Tibial nerve (tissue), 4 donors: ENCODE data around the gene SDCCAG8.

Experiments used
- CTCF ChIP-seq, 5 experiments: fragments of 200-600 bp in 3 of 5; fragments of 450-650 bp in 2 of 5; sonication (generic) in 3 of 5; IDR thresholded peaks; one replicate each; pipeline ENCODE4 v1.5.1; 2016 to 2019; ENCODE audit warnings: antibody characterized with exemption in 5 of 5, mild to moderate bottlenecking in 3 of 5, moderate library complexity in 2 of 5
- EP300 ChIP-seq, 2 donors: sonication (generic); formaldehyde crosslinking; IDR thresholded peaks; one replicate each; pipeline ENCODE4 v1.6.1; 2017; ENCODE audit warnings: antibody characterized with exemption in 2 of 2, mild to moderate bottlenecking in 1 of 2
- POLR2A ChIP-seq, 2 donors: fragments of 450-650 bp; IDR thresholded peaks; one replicate each; pipeline ENCODE4 v1.6.1; 2017; ENCODE audit warnings: antibody characterized with exemption in 2 of 2, mild to moderate bottlenecking in 2 of 2, moderate library complexity in 2 of 2

GRCh38 chr1:243428617-243429342 lies 172.9 kb downstream of the SDCCAG8 start:
- TF ChIP-seq CTCF (IDR thresholded peaks at IDR 0.05) = no peak
- no peak for TF ChIP-seq POLR2A (IDR thresholded peaks at IDR 0.05)
- TF ChIP-seq EP300 (IDR thresholded peaks at IDR 0.05) = no peak
